HG03103 (cell line): ENCODE results near the gene SLC19A2.
"Not testable (repeated sequence)": the region's sequence is repeated elsewhere in the genome, so short reads cannot be mapped to it uniquely, and the experiment has no call there.

ENCODE experiments used
- ATAC-seq: cut with Tn5 transposase; IDR thresholded peaks from one replicate; pipeline ENCODE4 v1.9.1; 2021; ENCODE audit warnings: low read depth; ENCODE audit not compliant: unreplicated experiment

Gene SLC19A2, protein sequence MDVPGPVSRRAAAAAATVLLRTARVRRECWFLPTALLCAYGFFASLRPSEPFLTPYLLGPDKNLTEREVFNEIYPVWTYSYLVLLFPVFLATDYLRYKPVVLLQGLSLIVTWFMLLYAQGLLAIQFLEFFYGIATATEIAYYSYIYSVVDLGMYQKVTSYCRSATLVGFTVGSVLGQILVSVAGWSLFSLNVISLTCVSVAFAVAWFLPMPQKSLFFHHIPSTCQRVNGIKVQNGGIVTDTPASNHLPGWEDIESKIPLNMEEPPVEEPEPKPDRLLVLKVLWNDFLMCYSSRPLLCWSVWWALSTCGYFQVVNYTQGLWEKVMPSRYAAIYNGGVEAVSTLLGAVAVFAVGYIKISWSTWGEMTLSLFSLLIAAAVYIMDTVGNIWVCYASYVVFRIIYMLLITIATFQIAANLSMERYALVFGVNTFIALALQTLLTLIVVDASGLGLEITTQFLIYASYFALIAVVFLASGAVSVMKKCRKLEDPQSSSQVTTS

GRCh38 chr1:169485431-169486280 lies at the start of gene SLC19A2:
Gene SLC19A2, minus strand, starts transcription at chr1:169485944. Its CDS starts 178 bp downstream, at chr1:169485766.
- peak; percentile 98 for ATAC-seq

DNA sequence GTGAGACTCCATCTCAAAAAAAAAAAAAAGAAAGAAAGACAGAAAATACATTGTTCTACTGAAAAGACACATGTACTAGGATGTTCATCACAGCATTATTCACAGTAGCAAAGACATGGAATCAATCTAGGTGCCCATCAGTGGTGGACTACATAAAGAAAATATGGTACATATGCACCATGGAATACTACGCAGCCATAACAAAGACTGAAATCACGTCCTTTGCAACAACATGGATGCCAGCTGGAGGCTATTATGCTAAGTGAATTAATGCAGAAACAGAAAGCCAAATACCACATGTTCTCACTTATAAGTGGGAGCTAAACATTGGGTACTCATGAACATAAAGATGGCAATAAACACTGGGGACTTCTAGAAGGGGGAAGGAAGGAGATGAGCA lies 48.9 kb upstream of the SLC19A2 start:
- ATAC-seq: no peak

DNA sequence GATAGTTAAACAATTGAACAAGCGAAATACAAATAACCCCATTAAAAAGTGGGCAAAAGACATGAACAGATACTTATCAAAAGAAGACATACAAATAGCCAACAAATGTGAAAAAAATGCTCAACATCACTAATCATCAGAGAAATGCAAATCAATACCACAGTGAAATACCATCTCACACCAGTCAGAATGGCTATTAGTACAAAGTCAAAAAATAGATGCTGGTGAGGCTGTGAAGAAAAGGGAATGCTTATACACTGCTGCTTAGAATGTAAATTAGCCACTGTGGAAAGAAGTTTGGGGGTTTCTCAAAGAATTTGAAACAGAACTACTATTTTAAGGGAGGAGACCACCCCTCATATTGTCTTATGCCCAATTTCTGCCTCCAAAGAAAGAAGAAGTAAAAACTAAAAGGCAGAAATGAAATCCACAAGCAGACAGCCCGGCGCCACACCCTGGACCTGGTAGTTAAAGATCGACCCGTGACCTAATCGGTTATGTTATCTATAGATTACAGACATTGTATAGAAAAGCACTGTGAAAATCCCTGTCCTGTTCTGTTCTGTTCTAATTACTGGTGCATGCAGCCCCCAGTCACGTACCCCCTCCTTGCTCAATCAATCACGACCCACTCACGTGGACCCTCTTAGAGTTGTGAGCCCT lies 47.9 kb upstream of the SLC19A2 start:
- ATAC-seq: not testable (repeated sequence)

- ATAC-seq: no peak
Measured at GRCh38 chr1:169530448-169530847, 44.7 kb upstream of the SLC19A2 start.

- no peak for ATAC-seq
Measured at GRCh38 chr1:169529068-169529642, 43.4 kb upstream of the SLC19A2 start.

DNA sequence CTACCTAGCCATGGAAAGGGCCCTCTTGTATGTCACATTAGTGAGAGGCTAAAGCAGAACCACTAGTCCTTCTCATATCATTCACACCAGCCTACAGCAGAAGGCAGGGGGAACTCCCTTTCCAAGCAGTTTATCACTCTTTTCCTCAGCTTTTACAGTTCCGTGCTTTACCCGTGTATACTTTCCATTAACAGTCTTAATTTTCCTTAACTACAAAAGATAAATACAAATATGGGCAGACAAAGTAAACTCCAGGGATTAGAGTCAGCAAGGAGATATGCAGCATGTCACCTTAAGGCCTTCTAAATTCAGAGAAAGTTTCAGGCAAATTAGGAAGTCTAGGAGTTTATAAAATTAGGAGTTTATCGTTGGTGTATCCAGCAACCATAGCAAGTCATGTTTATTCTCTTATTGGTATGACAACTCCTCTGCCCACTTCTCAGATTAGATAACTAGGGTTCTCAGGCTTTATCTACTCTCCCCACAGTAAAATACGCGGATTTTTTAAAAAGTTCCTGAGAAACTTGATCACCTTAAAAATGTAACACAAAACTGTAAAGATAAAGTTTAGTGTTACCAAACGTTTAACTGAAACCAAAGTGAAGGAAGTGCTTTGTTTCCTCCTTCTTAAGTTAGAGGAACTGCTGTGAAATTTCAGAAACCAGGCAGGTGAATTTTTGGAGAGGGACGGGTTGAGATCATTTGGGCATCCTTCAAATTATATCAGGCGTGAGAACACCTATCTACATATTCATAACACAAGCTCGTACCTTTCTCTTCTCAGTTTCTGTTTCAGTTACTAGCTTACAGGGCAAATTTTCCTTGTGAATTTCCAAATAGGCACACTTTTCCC lies 42.7 kb upstream of the SLC19A2 start:
- no peak for ATAC-seq

DNA sequence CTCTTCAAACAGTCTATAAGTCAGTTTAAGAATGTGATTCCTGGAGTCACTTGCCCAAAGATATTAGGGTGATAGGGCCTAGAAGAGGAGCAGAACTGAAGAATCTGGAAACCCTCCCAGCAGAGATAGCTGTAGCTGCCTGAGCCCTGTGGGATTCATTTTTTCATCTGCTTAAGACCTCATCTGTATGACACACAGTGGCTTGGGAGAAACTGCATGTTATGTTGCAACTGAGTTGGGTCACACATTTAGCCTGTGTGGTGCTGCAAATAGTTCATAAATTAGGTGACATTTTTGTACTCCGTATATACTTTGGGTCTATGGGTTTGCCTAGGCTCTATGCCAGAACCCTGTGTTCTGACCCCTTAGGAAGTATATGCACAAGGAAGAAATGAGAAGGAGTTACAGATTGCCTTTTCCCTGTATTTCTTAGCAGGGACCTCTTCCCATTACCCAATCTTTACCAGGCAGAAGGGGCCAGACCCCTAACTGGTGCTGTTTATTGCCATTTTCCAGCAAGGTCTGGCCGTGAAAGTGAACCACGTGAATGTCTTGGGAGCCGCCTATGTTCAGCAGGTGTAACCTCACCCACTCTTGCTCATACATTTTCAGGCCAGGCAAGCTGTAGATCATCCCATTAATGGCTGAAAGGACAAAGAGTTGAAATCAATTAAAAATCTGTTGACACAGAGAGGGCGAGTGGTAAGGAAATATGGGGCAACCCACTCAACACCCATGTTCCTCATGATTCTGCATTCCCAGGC lies 41.9 kb upstream of the SLC19A2 start:
- no peak for ATAC-seq

DNA sequence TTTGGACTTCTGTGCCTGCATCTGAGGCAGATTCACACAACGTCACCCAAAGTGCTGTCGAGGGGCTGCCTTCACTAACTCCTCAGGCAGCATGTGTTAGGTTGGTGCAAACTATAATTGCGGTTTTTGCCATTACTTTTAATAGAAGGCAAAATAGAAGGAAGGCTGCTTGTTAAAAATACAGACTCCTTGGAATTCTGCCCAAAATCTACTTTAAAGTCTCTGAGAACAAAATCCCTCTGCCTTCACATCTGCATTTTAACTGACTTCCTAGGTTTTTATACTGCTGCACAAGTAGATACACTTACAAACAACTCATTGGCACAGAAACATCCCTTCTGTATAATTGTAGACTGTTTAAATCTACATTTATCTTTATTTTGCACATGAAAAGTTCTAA lies 41.3 kb upstream of the SLC19A2 start:
- no peak for ATAC-seq

- ATAC-seq: no peak
Measured at GRCh38 chr1:169526120-169526832, 40.5 kb upstream of the SLC19A2 start.

- ATAC-seq: no peak
Measured at GRCh38 chr1:169525391-169525790, 39.6 kb upstream of the SLC19A2 start.

DNA sequence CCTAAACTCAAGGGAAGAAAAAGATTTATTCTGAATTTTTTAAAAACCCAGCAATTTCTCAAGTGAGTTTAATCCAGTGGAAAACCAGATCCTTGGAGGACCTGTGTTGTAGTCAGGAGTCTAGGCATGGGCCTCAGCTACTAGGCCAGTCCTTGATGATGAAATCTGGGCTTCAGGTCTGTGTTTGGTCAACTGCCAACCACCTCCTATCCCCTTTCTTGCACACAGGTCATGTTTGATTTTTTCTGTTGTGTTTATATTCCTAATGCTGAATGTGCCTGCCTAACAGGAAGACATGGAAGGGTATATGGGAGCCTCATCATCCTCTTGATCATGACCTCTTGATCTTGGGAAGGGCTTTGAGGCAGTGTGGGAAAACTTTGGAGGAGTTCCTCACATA lies 38.2 kb upstream of the SLC19A2 start:
- ATAC-seq: no peak

DNA sequence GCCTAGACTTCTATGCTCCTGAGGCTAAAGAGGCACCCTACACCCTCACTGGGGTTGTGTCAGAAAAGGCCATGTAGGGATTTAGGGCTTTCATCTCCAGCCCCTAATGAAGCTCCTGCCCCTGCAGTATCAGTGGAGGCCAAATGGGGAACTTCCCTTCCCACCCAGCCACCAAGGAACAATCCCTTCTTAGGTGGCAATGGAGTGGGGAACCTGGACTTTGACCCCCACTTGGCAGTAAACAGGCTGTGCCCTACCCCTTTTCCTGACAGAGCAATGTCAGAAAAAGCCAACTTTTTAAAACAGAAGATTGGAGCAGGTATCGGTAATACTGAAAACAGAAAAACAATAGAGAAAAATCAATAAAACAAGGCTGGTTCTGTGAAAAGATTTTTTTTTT lies 35.5 kb upstream of the SLC19A2 start:
- no peak for ATAC-seq

DNA sequence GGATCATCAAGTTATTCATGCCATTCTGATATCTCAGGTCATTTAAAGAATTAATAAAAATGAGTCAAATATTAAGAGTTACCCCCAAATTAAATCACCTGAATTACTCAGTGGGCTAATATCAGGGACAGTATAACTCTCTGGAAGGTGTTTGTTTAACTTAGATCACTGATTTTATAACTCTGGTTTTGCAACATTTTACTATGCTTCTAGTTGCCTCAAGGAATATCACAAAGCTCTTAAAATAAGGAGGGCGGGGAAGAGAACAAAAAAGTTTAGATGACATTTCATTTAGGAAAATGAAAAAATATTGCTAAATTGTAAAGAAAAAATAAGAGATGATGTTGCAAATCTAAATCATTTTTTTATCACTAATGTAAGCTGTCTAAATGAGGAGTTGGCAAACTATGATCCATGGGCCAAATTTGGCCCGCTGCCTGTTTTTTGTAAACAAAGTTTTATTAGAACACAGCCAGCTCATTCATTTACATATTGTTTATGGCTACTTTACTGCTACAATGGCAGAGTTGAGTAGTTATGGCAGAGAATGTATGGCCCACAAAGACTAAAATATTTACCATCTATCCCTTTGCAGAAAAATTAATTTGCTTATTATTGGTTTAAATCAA lies 31.9 kb upstream of the SLC19A2 start:
- ATAC-seq: no peak

GRCh38 chr1:169515641-169516040 lies 29.9 kb upstream of the SLC19A2 start:
- no peak for ATAC-seq

GRCh38 chr1:169514566-169515270 lies 29.0 kb upstream of the SLC19A2 start:
- no peak for ATAC-seq

GRCh38 chr1:169513208-169513607 lies 27.5 kb upstream of the SLC19A2 start:
- no peak for ATAC-seq

DNA sequence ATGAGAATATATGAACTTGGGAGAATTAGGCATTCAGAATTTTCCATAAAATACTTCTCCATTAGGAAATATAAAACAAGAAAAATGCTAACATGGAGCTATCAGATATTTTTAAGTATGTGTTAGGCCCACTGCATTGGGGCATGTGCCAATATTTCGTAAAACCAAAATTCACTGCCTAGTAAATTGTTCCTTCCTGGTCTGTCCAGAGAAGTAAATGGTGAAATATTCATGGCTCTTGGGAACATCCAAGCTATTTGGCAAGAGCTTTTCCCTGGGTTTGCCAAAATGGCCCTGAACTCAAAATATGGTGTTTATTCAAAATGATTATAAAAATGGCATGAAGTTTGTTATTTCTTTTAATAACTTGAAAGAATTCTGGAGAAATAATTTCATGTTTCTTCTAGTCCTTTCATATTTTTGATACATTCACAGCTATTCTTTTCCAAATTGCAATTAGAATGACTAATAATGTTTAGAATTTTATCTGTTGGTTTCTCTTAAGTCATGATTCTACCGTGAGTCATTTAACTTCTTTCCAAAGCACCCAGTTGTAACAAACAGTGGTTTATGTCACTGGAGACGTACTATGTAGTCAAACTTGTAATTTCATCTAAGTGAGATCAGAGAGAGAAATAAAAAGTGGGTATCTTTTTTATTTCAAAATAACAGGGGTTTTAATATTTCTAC lies 25.7 kb upstream of the SLC19A2 start:
- no peak for ATAC-seq
